Naive thymus-derived CD4-positive, alpha-beta T cell (primary cell): ENCODE results near the gene FRK. TPM values are rescaled to one million over a fixed set of nuclear protein-coding genes. Genes with fewer than 3 reads are reported as not detected.

Source experiments
- ATAC-seq: fragments of 150-1000 bp; cut with Tn5 transposase; 2 replicates; pipeline ENCODE4 v1.10.0; 2021; ENCODE audit warnings: mild to moderate bottlenecking, moderate library complexity
- CTCF ChIA-PET: fragments of 350-600 bp; sonication (Branson Sonifier 250); formaldehyde crosslinking; loops from one replicate; lab custom pipeline; 2021; ENCODE audit warnings: antibody characterized with exemption; lab: Charles Lee
- POLR2A ChIA-PET: fragments of 350-600 bp; sonication (Branson Sonifier 250); formaldehyde crosslinking; loops from one replicate; lab custom pipeline; 2021; ENCODE audit warnings: antibody characterized with exemption, inconsistent platforms; lab: Charles Lee
- DNase-seq, 9 donors: peaks; one replicate each; pipeline versions ENCODE4 v3.0.0 to v3.0.0-alpha.2; 2020 to 2022; ENCODE audit warnings: mixed read lengths in 1 of 9
- H3K27ac ChIP-seq: one replicate; pipeline ENCODE4 v1.7.0; 2013; ENCODE audit warnings: mild to moderate bottlenecking, low read depth, low read length, moderate library complexity
- H3K27me3 ChIP-seq, 2 donors: one replicate each; pipeline ENCODE4 v1.7.0; 2013; ENCODE audit warnings: low read length in 2 of 2, mild to moderate bottlenecking in 2 of 2, moderate library complexity in 2 of 2; ENCODE audit not compliant: control insufficient read depth in 2 of 2, insufficient read depth in 2 of 2
- H3K36me3 ChIP-seq, 3 experiments: 1 replicate in 2 of 3; 2 replicates in 1 of 3; pipeline ENCODE4 v1.7.0; 2013; ENCODE audit warnings: low read length in 3 of 3, mild to moderate bottlenecking in 3 of 3, moderate library complexity in 1 of 3; ENCODE audit not compliant: insufficient read depth in 3 of 3, control insufficient read depth in 2 of 3
- H3K4me1 ChIP-seq, 2 donors: one replicate each; pipeline ENCODE4 v1.7.0; 2013; ENCODE audit warnings: low read length in 2 of 2, mild to moderate bottlenecking in 2 of 2, moderate library complexity in 1 of 2; ENCODE audit not compliant: control insufficient read depth in 2 of 2, insufficient read depth in 2 of 2
- H3K4me3 ChIP-seq: 2 replicates; pipeline ENCODE4 v1.7.0; 2013; ENCODE audit warnings: mild to moderate bottlenecking, low read length
- H3K9me3 ChIP-seq, 3 experiments: 1 replicate in 2 of 3; 2 replicates in 1 of 3; pipeline ENCODE4 v1.7.0; 2013; ENCODE audit warnings: low read length in 3 of 3; ENCODE audit not compliant: control insufficient read depth in 2 of 3
- H3K27ac Mint-ChIP-seq, 9 donors: one replicate each; pipeline ENCODE4 v1.8.0; 2020 to 2022; ENCODE audit warnings: mixed read lengths in 9 of 9, mild to moderate bottlenecking in 8 of 9, moderate library complexity in 5 of 9, inconsistent platforms in 2 of 9
- H3K27me3 Mint-ChIP-seq, 5 donors: one replicate each; pipeline ENCODE4 v1.8.0; 2021 to 2022; ENCODE audit warnings: mixed read lengths in 5 of 5, mild to moderate bottlenecking in 1 of 5
- H3K36me3 Mint-ChIP-seq, 5 donors: one replicate each; pipeline ENCODE4 v1.8.0; 2020 to 2022; ENCODE audit warnings: mixed read lengths in 5 of 5, mild to moderate bottlenecking in 3 of 5, inconsistent platforms in 1 of 5
- H3K4me1 Mint-ChIP-seq, 7 donors: one replicate each; pipeline ENCODE4 v1.8.0; 2020 to 2022; ENCODE audit warnings: mixed read lengths in 7 of 7, mild to moderate bottlenecking in 3 of 7, inconsistent platforms in 1 of 7
- H3K4me3 Mint-ChIP-seq, 10 donors: one replicate each; pipeline ENCODE4 v1.8.0; 2020 to 2022; ENCODE audit warnings: mild to moderate bottlenecking in 10 of 10, mixed read lengths in 10 of 10, moderate library complexity in 6 of 10, inconsistent platforms in 2 of 10
- H3K9me3 Mint-ChIP-seq, 11 donors: one replicate each; pipeline ENCODE4 v1.8.0; 2020 to 2022; ENCODE audit warnings: mixed read lengths in 11 of 11, mild to moderate bottlenecking in 4 of 11, inconsistent platforms in 1 of 11, moderate library complexity in 1 of 11
- intact Hi-C, 2 donors: fragments of 100-400 bp; cut with micrococcal nuclease; formaldehyde crosslinking; loops; one replicate each; pipeline ENCODE4 v1.15.1; 2023
- polyA plus RNA-seq, 2 donors: library from polyadenylated mRNA; unstranded; fragments of 300-500 nt; fragmentation: Illumina TruSeq; gene quantifications; one replicate each; pipeline ENCODE4 v1.2.3, GENCODE V29; 2021
- total RNA-seq, 6 experiments: library from RNA in 5 of 6; stranded (reverse) in 5 of 6; gene quantifications; 1 replicate in 5 of 6; 2 replicates in 1 of 6; pipeline ENCODE4 v1.2.3 and lab custom pipeline; 2021 to 2026

Gene FRK
- total and polyA plus RNA-seq, 7 experiments from 2014 or later, result 0.02 to 0.05 (median 0.04) TPM; not detected in 3

GRCh38 chr6:116020738-116021137, 40.0 kb downstream of the FRK start:
- Mint-ChIP-seq H3K36me3 (no peaks in the 10 kb centered on the region), H3K27ac (no peak overlapping the region), H3K4me3 (no peak overlapping the region), H3K9me3 (peaks cover 0 to 3% (median 0%) of the 10 kb centered on the region in 11 donors), H3K4me1 (no peaks in the 10 kb centered on the region), H3K27me3 (peaks cover 18 to 26% (median 21%) of the 10 kb centered on the region in 5 donors)
- H3K36me3 ChIP-seq, result no peaks in the 10 kb centered on the region
- H3K4me1 ChIP-seq, result no peaks in the 10 kb centered on the region
- ATAC-seq (no peak), DNase-seq (no peak)
- ChIA-PET POLR2A (no interaction called here), CTCF (interaction anchor here (1.1 kb wide), 1 partner anchor 76 kb away, joined by 6 read pairs; no protein-coding TSS in a partner anchor)
- intact Hi-C loops, result no loop called here
- H3K4me3 ChIP-seq, result no peak overlapping the region
- H3K9me3 ChIP-seq, result no peaks in the 10 kb centered on the region
- H3K27ac ChIP-seq, result no peak overlapping the region
- H3K27me3 ChIP-seq, result peaks cover 0 to 7% of the 10 kb centered on the region in 2 donors

- DNase-seq (no peak), ATAC-seq (no peak)
- ChIA-PET POLR2A (no interaction called here), CTCF (no interaction called here)
- Mint-ChIP-seq H3K27me3 (peaks cover 21 to 30% (median 26%) of the 10 kb centered on the region in 5 donors), H3K27ac (no peak overlapping the region), H3K36me3 (no peaks in the 10 kb centered on the region), H3K4me3 (no peak overlapping the region), H3K9me3 (peaks cover 0 to 3% (median 0%) of the 10 kb centered on the region in 11 donors), H3K4me1 (no peaks in the 10 kb centered on the region)
- Histone ChIP-seq H3K27ac (no peak overlapping the region), H3K27me3 (peaks cover 0 to 7% of the 10 kb centered on the region in 2 donors), H3K9me3 (no peaks in the 10 kb centered on the region), H3K36me3 (no peaks in the 10 kb centered on the region), H3K4me3 (no peak overlapping the region), H3K4me1 (no peaks in the 10 kb centered on the region)
- intact Hi-C loops, result no loop called here
These were observed 41.3 kb downstream of the FRK start for GRCh38 chr6:116019428-116019827.

GRCh38 chr6:116018976-116019375, 41.7 kb downstream of the FRK start:
- Histone ChIP-seq H3K9me3 (no peaks in the 10 kb centered on the region), H3K27me3 (peaks cover 0 to 7% of the 10 kb centered on the region in 2 donors), H3K4me3 (no peak overlapping the region), H3K36me3 (no peaks in the 10 kb centered on the region), H3K4me1 (no peaks in the 10 kb centered on the region), H3K27ac (no peak overlapping the region)
- Mint-ChIP-seq H3K4me3 (no peak overlapping the region), H3K4me1 (no peaks in the 10 kb centered on the region), H3K9me3 (peaks cover 0 to 3% (median 0%) of the 10 kb centered on the region in 11 donors), H3K27me3 (peaks cover 21 to 34% (median 30%) of the 10 kb centered on the region in 5 donors), H3K36me3 (no peaks in the 10 kb centered on the region), H3K27ac (no peak overlapping the region)
- ChIA-PET POLR2A (no interaction called here), CTCF (no interaction called here)
- intact Hi-C loops, result no loop called here
- no peak for ATAC-seq
- no peak for DNase-seq

DNA sequence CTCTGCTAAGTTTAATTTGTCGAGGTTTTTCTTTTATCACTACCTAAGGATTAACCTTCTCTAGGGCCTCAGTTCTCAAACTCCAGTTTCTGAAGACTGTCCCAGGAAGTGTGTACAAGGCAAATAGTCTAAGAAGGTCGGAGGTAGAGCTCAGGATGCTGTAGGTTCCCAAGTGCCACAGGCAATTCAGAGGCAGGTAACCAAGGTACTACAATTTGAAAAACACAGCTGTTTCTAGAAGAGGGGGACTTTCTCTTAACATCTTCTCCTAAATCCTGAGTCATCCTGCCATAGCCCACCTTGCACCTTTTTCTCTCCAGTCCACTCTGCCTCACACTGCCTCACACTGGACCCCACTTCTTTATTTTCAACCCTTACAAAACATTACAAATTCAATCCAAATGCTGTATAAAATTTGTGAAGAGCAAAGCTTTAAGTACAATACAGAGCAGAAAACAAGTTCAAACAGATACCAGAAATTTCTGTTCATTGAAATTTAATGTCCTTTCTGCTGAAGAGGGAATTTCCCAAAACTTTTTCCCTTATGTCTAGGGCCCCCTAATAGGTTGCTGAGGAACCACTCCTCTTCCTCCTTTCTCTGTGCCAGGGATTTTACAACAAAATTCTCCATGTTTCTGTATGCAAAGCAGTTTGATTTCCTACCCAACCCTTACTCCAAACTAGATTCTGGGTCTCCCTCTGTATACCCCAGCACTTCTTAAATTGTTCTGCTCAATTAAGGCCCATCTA, 43.0 kb downstream of the FRK start:
- DNase-seq, result no peak
- Histone ChIP-seq H3K4me3 (no peak overlapping the region), H3K27ac (no peak overlapping the region), H3K9me3 (no peaks in the 10 kb centered on the region), H3K36me3 (no peaks in the 10 kb centered on the region), H3K4me1 (no peaks in the 10 kb centered on the region), H3K27me3 (peaks cover 0 to 7% of the 10 kb centered on the region in 2 donors)
- POLR2A ChIA-PET, result no interaction called here
- H3K27ac Mint-ChIP-seq, result no peak overlapping the region
- H3K4me3 Mint-ChIP-seq, result no peak overlapping the region
- CTCF ChIA-PET, result no interaction called here
- H3K4me1 Mint-ChIP-seq, result no peaks in the 10 kb centered on the region
- H3K9me3 Mint-ChIP-seq, result peaks cover 0 to 1% (median 0%) of the 10 kb centered on the region in 11 donors
- H3K27me3 Mint-ChIP-seq, result peaks cover 24 to 37% (median 31%) of the 10 kb centered on the region in 5 donors
- H3K36me3 Mint-ChIP-seq, result no peaks in the 10 kb centered on the region
- ATAC-seq, result no peak
- intact Hi-C loops, result no loop called here

GRCh38 chr6:116016846-116017545, 43.7 kb downstream of the FRK start:
- Mint-ChIP-seq H3K36me3 (no peaks in the 10 kb centered on the region), H3K4me3 (no peak overlapping the region), H3K27ac (no peak overlapping the region), H3K9me3 (peaks cover 0 to 1% (median 0%) of the 10 kb centered on the region in 11 donors), H3K4me1 (no peaks in the 10 kb centered on the region), H3K27me3 (peaks cover 26 to 38% (median 31%) of the 10 kb centered on the region in 5 donors)
- ATAC-seq, result no peak
- Histone ChIP-seq H3K36me3 (no peaks in the 10 kb centered on the region), H3K27ac (no peak overlapping the region), H3K4me3 (no peak overlapping the region), H3K4me1 (no peaks in the 10 kb centered on the region), H3K9me3 (no peaks in the 10 kb centered on the region), H3K27me3 (peaks cover 0 to 7% of the 10 kb centered on the region in 2 donors)
- DNase-seq, result no peak
- intact Hi-C loops, result no loop called here
- CTCF ChIA-PET, result no interaction called here
- POLR2A ChIA-PET, result no interaction called here

- Mint-ChIP-seq H3K36me3 (no peaks in the 10 kb centered on the region), H3K27me3 (peaks cover 26 to 38% (median 31%) of the 10 kb centered on the region in 5 donors), H3K9me3 (peaks cover 0 to 1% (median 0%) of the 10 kb centered on the region in 11 donors), H3K27ac (no peak overlapping the region), H3K4me1 (no peaks in the 10 kb centered on the region), H3K4me3 (no peak overlapping the region)
- intact Hi-C loops, result no loop called here
- no peak for ATAC-seq
- POLR2A ChIA-PET, result no interaction called here
- DNase-seq, result no peak
- no peak overlapping the region for H3K27ac ChIP-seq
- H3K4me1 ChIP-seq, result no peaks in the 10 kb centered on the region
- CTCF ChIA-PET, result no interaction called here
- no peaks in the 10 kb centered on the region for H3K9me3 ChIP-seq
- peaks cover 0 to 7% of the 10 kb centered on the region in 2 donors for H3K27me3 ChIP-seq
- H3K4me3 ChIP-seq, result no peak overlapping the region
- no peaks in the 10 kb centered on the region for H3K36me3 ChIP-seq
These were observed 44.7 kb downstream of the FRK start for GRCh38 chr6:116015983-116016382.
